Astrocyte (in vitro differentiated cells and primary cell): ENCODE measurements around the gene OXGR1. TPM values are rescaled to one million over a fixed set of nuclear protein-coding genes. Genes with fewer than 3 reads are reported as not detected.

Source experiments
- DNase-seq: peaks from one replicate; pipeline ENCODE4 v3.0.0-alpha.2; 2010; ENCODE audit warnings: low read depth
- FAIRE-seq: peaks from 2 replicates; lab custom pipeline; 2011; peaks lifted over from hg19 to GRCh38; lab: Jason Lieb, UNC
- H2AFZ ChIP-seq: 2 replicates; pipeline ENCODE4 v1.6.0; 2012; ENCODE audit warnings: low read depth, low read length, inconsistent platforms
- H3K27ac ChIP-seq: 2 replicates; pipeline ENCODE4 v1.5.1; 2011; ENCODE audit warnings: low read depth, low read length, inconsistent platforms
- H3K27me3 ChIP-seq: 2 replicates; pipeline ENCODE4 v1.6.0; 2011; ENCODE audit warnings: low read length, inconsistent platforms; ENCODE audit not compliant: insufficient read depth
- H3K36me3 ChIP-seq: 2 replicates; pipeline ENCODE4 v1.5.1; 2011; ENCODE audit warnings: low read length, inconsistent platforms; ENCODE audit not compliant: insufficient read depth
- H3K4me1 ChIP-seq: 2 replicates; pipeline ENCODE4 v1.5.1; 2011; ENCODE audit warnings: low read length, inconsistent platforms; ENCODE audit not compliant: insufficient read depth
- H3K4me2 ChIP-seq: 2 replicates; pipeline ENCODE4 v1.6.0; 2012; ENCODE audit warnings: low read length, inconsistent platforms
- H3K4me3 ChIP-seq: 2 replicates; pipeline ENCODE4 v1.5.1; 2011; ENCODE audit warnings: low read depth, mild to moderate bottlenecking, low read length, inconsistent platforms; ENCODE audit not compliant: insufficient read depth
- H3K79me2 ChIP-seq: 2 replicates; pipeline ENCODE4 v1.6.0; 2012; ENCODE audit warnings: mild to moderate bottlenecking, low read length, inconsistent platforms; ENCODE audit not compliant: insufficient read depth
- H3K9ac ChIP-seq: 2 replicates; pipeline ENCODE4 v1.6.0; 2012; ENCODE audit warnings: mild to moderate bottlenecking, low read length, inconsistent platforms
- H3K9me3 ChIP-seq: 2 replicates; pipeline ENCODE4 v1.5.1; 2012; ENCODE audit warnings: low read depth, mild to moderate bottlenecking, low read length, inconsistent platforms; ENCODE audit not compliant: insufficient read depth
- H4K20me1 ChIP-seq: 2 replicates; pipeline ENCODE4 v1.6.0; 2012; ENCODE audit warnings: low read length, inconsistent platforms; ENCODE audit not compliant: insufficient read depth
- H3K27ac Mint-ChIP-seq: one replicate; pipeline ENCODE4 v1.8.0; 2021; ENCODE audit warnings: mild to moderate bottlenecking, mixed read lengths; ENCODE audit not compliant: unreplicated experiment
- H3K27me3 Mint-ChIP-seq: one replicate; pipeline ENCODE4 v1.8.0; 2021; ENCODE audit warnings: low read depth, mixed read lengths; ENCODE audit not compliant: unreplicated experiment
- H3K36me3 Mint-ChIP-seq: one replicate; pipeline ENCODE4 v1.8.0; 2021; ENCODE audit warnings: low read depth, mixed read lengths; ENCODE audit not compliant: unreplicated experiment
- H3K4me1 Mint-ChIP-seq: one replicate; pipeline ENCODE4 v1.8.0; 2021; ENCODE audit warnings: low read depth, mixed read lengths; ENCODE audit not compliant: unreplicated experiment
- H3K4me3 Mint-ChIP-seq: one replicate; pipeline ENCODE4 v1.8.0; 2021; ENCODE audit warnings: mild to moderate bottlenecking, moderate library complexity, mixed read lengths; ENCODE audit not compliant: unreplicated experiment
- H3K9me3 Mint-ChIP-seq: one replicate; pipeline ENCODE4 v1.8.0; 2021; ENCODE audit warnings: mild to moderate bottlenecking, mixed read lengths; ENCODE audit not compliant: unreplicated experiment
- EZH2 ChIP-seq: IDR thresholded peaks from 2 replicates; pipeline ENCODE4 v1.6.1; 2012; ENCODE audit warnings: mild to moderate bottlenecking, low read length, inconsistent platforms; ENCODE audit not compliant: insufficient read depth
- total RNA-seq: library from RNA; stranded (reverse); gene quantifications from 2 replicates; pipeline ENCODE4 v1.2.1, GENCODE V29; 2021
- TF ChIP-seq, protein P1 (sequence below): IDR thresholded peaks from 2 replicates; pipeline ENCODE4 v1.5.1; 2011; ENCODE audit warnings: low read depth, mild to moderate bottlenecking, inconsistent platforms, low read length, moderate library complexity; ENCODE audit not compliant: insufficient read depth

The OXGR1 gene
- total RNA-seq, 1 donor from 2014 or later = 0.39 TPM

DNA sequence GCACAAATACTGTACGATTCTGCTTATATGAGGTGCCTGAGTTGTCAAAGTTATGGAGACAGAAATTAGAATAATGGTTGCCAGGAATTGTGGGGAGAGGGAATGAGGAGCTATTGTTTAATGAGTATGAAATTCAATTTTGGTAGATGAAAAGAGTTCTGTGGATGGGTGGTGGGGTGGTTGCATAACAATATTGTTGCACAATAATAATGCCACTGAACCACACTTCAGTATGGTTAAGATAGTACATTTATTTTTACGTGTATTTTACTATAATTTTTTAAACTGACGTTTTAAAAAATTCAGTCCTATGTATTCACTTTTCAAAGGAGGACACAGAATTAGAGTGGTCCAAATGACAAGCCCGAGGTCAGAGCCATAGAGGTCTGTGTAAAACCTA is 1.8 kb upstream of the OXGR1 start:
- Histone ChIP-seq H3K9ac (no peak overlapping the region), H3K9me3 (no peaks in the 10 kb centered on the region), H3K27ac (no peak overlapping the region), H3K4me2 (no peak overlapping the region), H4K20me1 (no peaks in the 10 kb centered on the region), H3K79me2 (no peaks in the 10 kb centered on the region), H3K4me3 (no peak overlapping the region), H3K4me1 (peaks cover 3% of the 10 kb centered on the region), H3K36me3 (no peaks in the 10 kb centered on the region), H3K27me3 (peaks cover 17% of the 10 kb centered on the region), H2AFZ (no peak overlapping the region)
- Mint-ChIP-seq H3K9me3 (no peaks in the 10 kb centered on the region), H3K36me3 (no peaks in the 10 kb centered on the region), H3K27me3 (peaks cover 43% of the 10 kb centered on the region), H3K4me1 (peaks cover 6% of the 10 kb centered on the region), H3K27ac (no peak overlapping the region), H3K4me3 (no peak overlapping the region)
- no peak for TF ChIP-seq EZH2
- TF ChIP-seq, protein P1, sequence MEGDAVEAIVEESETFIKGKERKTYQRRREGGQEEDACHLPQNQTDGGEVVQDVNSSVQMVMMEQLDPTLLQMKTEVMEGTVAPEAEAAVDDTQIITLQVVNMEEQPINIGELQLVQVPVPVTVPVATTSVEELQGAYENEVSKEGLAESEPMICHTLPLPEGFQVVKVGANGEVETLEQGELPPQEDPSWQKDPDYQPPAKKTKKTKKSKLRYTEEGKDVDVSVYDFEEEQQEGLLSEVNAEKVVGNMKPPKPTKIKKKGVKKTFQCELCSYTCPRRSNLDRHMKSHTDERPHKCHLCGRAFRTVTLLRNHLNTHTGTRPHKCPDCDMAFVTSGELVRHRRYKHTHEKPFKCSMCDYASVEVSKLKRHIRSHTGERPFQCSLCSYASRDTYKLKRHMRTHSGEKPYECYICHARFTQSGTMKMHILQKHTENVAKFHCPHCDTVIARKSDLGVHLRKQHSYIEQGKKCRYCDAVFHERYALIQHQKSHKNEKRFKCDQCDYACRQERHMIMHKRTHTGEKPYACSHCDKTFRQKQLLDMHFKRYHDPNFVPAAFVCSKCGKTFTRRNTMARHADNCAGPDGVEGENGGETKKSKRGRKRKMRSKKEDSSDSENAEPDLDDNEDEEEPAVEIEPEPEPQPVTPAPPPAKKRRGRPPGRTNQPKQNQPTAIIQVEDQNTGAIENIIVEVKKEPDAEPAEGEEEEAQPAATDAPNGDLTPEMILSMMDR = no peak
- FAIRE-seq = no peak
- DNase-seq = no peak

DNA sequence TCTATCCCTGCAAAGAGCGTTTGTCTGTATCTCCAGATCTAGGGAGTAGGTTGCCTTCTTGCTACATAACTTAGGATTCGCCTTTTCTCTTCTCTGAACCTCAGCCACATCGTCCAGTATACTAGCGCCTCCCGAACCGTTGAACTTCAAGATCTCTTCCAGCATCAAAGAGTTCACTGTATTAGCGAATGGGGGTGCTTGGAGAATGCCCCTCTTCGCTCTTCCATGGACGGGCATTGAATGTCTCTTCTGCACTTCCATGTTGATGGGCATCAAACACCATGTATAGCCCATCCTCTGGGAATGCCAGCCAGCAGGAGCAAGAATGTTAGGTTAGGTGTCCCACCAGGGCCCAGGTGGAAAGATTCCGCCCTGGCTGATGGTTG is 575 bp upstream of the OXGR1 start:
- Histone ChIP-seq H3K27ac (no peak overlapping the region), H3K4me1 (peaks cover 3% of the 10 kb centered on the region), H3K27me3 (peaks cover 17% of the 10 kb centered on the region), H2AFZ (peak overlapping the region; percentile 39), H3K4me2 (peak overlapping the region; percentile 80), H3K9ac (no peak overlapping the region), H4K20me1 (no peaks in the 10 kb centered on the region), H3K36me3 (no peaks in the 10 kb centered on the region), H3K79me2 (no peaks in the 10 kb centered on the region), H3K4me3 (no peak overlapping the region), H3K9me3 (no peaks in the 10 kb centered on the region)
- Mint-ChIP-seq H3K4me3 (peak overlapping the region; percentile 52), H3K4me1 (peaks cover 3% of the 10 kb centered on the region), H3K36me3 (no peaks in the 10 kb centered on the region), H3K27me3 (peaks cover 43% of the 10 kb centered on the region), H3K9me3 (no peaks in the 10 kb centered on the region), H3K27ac (no peak overlapping the region)
- FAIRE-seq (no peak), DNase-seq (no peak)
- TF ChIP-seq, protein P1 = no peak
- TF ChIP-seq EZH2 = no peak

DNA sequence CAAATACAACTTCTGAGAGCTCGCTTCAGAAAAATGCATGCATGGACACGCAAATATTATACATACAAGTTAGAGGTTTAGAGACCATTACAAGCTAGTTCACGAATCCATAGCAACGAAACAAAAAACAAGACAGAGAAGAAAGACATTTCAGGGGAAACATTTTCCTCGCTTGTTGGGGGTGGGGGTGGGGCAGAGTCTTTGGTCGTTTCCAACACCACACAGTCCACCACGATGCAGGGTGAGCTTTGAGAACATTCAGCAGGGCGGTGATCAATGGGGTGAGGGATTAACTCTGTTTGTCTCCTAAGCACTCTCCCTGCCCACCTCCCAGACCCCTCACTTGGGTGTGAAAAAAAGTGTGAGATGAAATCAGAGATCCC is 651 bp downstream of the OXGR1 start:
- FAIRE-seq = no peak
- H3K79me2 ChIP-seq = no peaks in the 10 kb centered on the region
- H3K4me3 Mint-ChIP-seq = peak overlapping the region; percentile 81
- H3K36me3 ChIP-seq = no peaks in the 10 kb centered on the region
- peak overlapping the region; percentile 80 for H3K4me2 ChIP-seq
- H2AFZ ChIP-seq = peak overlapping the region; percentile 71
- H4K20me1 ChIP-seq = no peaks in the 10 kb centered on the region
- H3K27ac ChIP-seq = no peak overlapping the region
- H3K9me3 Mint-ChIP-seq = no peaks in the 10 kb centered on the region
- DNase-seq = no peak
- H3K4me1 Mint-ChIP-seq = peaks cover 3% of the 10 kb centered on the region
- H3K36me3 Mint-ChIP-seq = no peaks in the 10 kb centered on the region
- peaks cover 17% of the 10 kb centered on the region for H3K27me3 ChIP-seq
- H3K4me3 ChIP-seq = peak overlapping the region; percentile 52
- no peak overlapping the region for H3K27ac Mint-ChIP-seq
- peaks cover 43% of the 10 kb centered on the region for H3K27me3 Mint-ChIP-seq
- H3K9ac ChIP-seq = no peak overlapping the region
- peaks cover 3% of the 10 kb centered on the region for H3K4me1 ChIP-seq
- TF ChIP-seq, protein P1 = no peak
- no peak for TF ChIP-seq EZH2
- H3K9me3 ChIP-seq = no peaks in the 10 kb centered on the region
